H1 (cell line): ENCODE measurements around the gene HECTD4.

Source experiments
- EP300 ChIP-seq, 2 experiments: IDR thresholded peaks; 1 replicate in 1 of 2; 2 replicates in 1 of 2; pipeline ENCODE4 v1.6.1; 2011 to 2012; ENCODE audit warnings: low read depth in 2 of 2, low read length in 2 of 2, mild to moderate bottlenecking in 2 of 2, borderline replicate concordance in 1 of 2, inconsistent platforms in 1 of 2, moderate library complexity in 1 of 2
- SRF ChIP-seq: IDR thresholded peaks from 2 replicates; pipeline ENCODE4 v1.6.1; 2011; ENCODE audit warnings: mild to moderate bottlenecking, low read depth, low read length, moderate library complexity
- TF ChIP-seq, protein P1 (sequence below), 3 experiments: IDR thresholded peaks; 1 replicate in 2 of 3; 2 replicates in 1 of 3; pipeline versions ENCODE4 v1.5.1 to v1.6.1; 2011; ENCODE audit warnings: low read length in 3 of 3, mild to moderate bottlenecking in 3 of 3, inconsistent platforms in 2 of 3, low read depth in 1 of 3, moderate library complexity in 1 of 3; ENCODE audit not compliant: insufficient read depth in 1 of 3; ENCODE audit errors: control extremely low read depth in 1 of 3
- TF ChIP-seq, protein P2 (sequence below): IDR thresholded peaks from 2 replicates; pipeline ENCODE4 v1.6.1; 2011; ENCODE audit warnings: low read length, improper control_type of control experiment

DNA sequence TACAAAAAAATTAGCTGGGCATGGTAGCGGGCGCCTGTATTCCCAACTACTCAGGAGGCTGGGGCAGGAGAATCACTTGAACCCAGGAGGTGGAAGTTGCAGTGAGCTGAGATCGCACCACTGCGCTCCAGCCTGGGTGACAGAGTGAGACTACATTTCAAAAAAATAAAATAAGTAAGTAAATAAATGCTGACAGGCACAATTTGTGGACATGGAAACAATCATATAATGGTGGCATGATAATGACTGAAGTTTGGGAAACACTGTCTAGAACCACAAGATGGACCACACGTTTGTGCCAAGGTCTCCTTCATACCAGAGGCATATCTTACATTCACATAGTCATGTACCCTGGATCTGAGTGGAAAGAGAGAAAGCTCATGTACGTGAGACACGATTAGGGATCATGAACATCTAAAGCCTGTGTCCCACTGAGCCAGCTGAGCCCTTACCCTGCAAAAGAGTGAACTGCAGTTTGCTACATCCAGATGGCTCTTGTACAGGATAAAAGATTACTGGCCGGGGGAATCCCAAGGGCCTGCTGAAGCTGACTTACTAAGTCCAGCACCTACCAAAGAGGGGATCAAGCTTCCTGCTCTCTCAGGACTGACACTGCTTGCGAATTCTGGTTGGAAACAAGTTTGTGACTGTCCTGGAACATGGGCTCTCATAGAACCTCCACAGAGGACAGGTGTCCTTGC, 194.0 kb downstream of the HECTD4 start:
- TF ChIP-seq, protein P1, sequence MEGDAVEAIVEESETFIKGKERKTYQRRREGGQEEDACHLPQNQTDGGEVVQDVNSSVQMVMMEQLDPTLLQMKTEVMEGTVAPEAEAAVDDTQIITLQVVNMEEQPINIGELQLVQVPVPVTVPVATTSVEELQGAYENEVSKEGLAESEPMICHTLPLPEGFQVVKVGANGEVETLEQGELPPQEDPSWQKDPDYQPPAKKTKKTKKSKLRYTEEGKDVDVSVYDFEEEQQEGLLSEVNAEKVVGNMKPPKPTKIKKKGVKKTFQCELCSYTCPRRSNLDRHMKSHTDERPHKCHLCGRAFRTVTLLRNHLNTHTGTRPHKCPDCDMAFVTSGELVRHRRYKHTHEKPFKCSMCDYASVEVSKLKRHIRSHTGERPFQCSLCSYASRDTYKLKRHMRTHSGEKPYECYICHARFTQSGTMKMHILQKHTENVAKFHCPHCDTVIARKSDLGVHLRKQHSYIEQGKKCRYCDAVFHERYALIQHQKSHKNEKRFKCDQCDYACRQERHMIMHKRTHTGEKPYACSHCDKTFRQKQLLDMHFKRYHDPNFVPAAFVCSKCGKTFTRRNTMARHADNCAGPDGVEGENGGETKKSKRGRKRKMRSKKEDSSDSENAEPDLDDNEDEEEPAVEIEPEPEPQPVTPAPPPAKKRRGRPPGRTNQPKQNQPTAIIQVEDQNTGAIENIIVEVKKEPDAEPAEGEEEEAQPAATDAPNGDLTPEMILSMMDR (IDR thresholded peaks at IDR 0.05; ENCODE audit: control extremely low read depth in 1 of 3, insufficient read depth in 1 of 3, low read depth in 1 of 3, low read length in 3 of 3) = no peak
- no peak for TF ChIP-seq SRF
- no peak for TF ChIP-seq EP300 (IDR thresholded peaks at IDR 0.05; ENCODE audit: borderline replicate concordance in 1 of 2, low read depth in 2 of 2, low read length in 2 of 2)
- TF ChIP-seq, protein P2, sequence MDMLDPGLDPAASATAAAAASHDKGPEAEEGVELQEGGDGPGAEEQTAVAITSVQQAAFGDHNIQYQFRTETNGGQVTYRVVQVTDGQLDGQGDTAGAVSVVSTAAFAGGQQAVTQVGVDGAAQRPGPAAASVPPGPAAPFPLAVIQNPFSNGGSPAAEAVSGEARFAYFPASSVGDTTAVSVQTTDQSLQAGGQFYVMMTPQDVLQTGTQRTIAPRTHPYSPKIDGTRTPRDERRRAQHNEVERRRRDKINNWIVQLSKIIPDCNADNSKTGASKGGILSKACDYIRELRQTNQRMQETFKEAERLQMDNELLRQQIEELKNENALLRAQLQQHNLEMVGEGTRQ = no peak
